ENCODE data around the gene NPW.

- TF ChIP-seq CTCF (IDR thresholded peaks at IDR 0.05; ENCODE audit: low read depth, low read length, poor library complexity, severe bottlenecking) = no peak
- no peak for TF ChIP-seq EZH2phosphoT487 (IDR thresholded peaks at IDR 0.05; ENCODE audit: borderline replicate concordance, low read length)
Measured at GRCh38 chr16:1991588-1991947, 28.0 kb upstream of the NPW start.

Measured in DOHH2 (cell line).